ENCODE data around the gene EHBP1L1. TPM values are rescaled to one million over a fixed set of nuclear protein-coding genes. Genes with fewer than 3 reads are reported as not detected.

EHBP1L1 gene
- total and polyA plus RNA-seq, 2 of the 13 experiments (the other 11 are each of a cell fraction or from before 2014, with no cell fraction given) = 8.3 to 10.6 TPM

- TF ChIP-seq MEIS1 (CRISPR knock-in tag; IDR thresholded peaks at IDR 0.05; ENCODE audit: borderline replicate concordance) (no peak), POLR2A (IDR thresholded peaks at IDR 0.05; ENCODE audit: insufficient read depth in 1 of 2, low read depth in 2 of 2, low read length in 2 of 2) (0 out of 4 replicates have a peak, but pooled peaks of 1 of the 2 experiments have one; percentile 1), RBFOX2 (IDR thresholded peaks at IDR 0.05; ENCODE audit: low read depth, low read length) (peak; percentile 60; the same call in 1 of the 2 replicates), AGO2 (optimal IDR thresholded peaks at IDR 0.05; ENCODE audit: low read depth, low read length) (peak; percentile 71), SOX5 (CRISPR knock-in tag; IDR thresholded peaks at IDR 0.05; ENCODE audit: borderline replicate concordance) (no peak)
- CTCF ChIA-PET (ENCODE audit: low intra/inter-chr PET ratio, low total read pairs) = no interaction called here
Observed at GRCh38 chr11:65619281-65619928, 43.6 kb downstream of the EHBP1L1 start.

DNA sequence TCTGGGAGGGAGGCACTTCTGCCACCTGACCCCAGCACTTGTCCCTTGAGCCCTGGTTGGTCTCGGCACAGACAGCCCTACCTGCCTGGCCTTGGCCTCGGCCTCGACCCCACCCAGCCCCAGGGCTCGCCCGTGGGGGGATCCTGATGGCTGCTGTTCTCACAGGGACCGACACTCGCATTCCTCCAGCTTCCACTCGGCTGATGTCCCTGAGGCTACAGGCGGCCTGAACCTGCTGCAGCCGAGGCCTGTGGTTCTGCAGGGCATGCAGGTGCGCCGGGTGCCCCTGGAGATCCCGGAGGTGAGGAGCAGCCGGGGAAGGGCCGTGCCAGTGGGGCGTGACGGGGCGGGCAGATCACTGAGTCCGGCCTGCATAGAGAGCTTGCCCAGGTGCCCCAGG lies 44.8 kb downstream of the EHBP1L1 start:
- BruUV-seq (replicated peaks) = no TSS peak
- WGBS (ENCODE audit: low lambda C conversion rate) = 98% methylated on average over 7 of the region's 19 CpGs
- in situ Hi-C loops (cut with HindIII; ENCODE audit: extremely low pct_ligation_motif_present, low pct_unique_long_range_greater_than_20kb) = no loop called here
- Histone ChIP-seq H3K4me1 (ENCODE audit: insufficient read depth, low read length) (peaks cover 20% of the 10 kb centered on the region), H2AFZ (ENCODE audit: low read length) (no peak overlapping the region), H4K20me1 (ENCODE audit: insufficient read depth, low read length) (0 out of 2 replicates have a peak, but pooled peaks cover 3% of the 10 kb centered on the region), H3K79me2 (ENCODE audit: insufficient read depth, low read length) (peaks cover 17% of the 10 kb centered on the region), H3K27ac (ENCODE audit: extremely low read length, insufficient read depth, low read length) (no peak overlapping the region), H3K36me3 (replicated peaks in 1 of 2; ENCODE audit: control insufficient read depth in 1 of 2, insufficient read depth in 2 of 2, low read length in 2 of 2) (peaks cover 25 to 64% of the 10 kb centered on the region in 2 experiments; a peak in 4 of 5 replicates), H3K9ac (ENCODE audit: insufficient read depth, low read depth, low read length) (no peak overlapping the region), H3K9me3 (ENCODE audit: low read length) (no peaks in the 10 kb centered on the region), H3K4me3 (replicated peaks in 1 of 3; ENCODE audit: insufficient read depth in 1 of 3, low read depth in 2 of 3, low read length in 3 of 3) (no peak overlapping the region), H3K27me3 (ENCODE audit: control insufficient read depth in 1 of 2, insufficient read depth in 2 of 2, low read length in 2 of 2) (no peaks in the 10 kb centered on the region; a peak in 1 of 5 replicates), H3K4me2 (ENCODE audit: low read depth, low read length) (no peak overlapping the region)
- TF ChIP-seq RBFOX2 (IDR thresholded peaks at IDR 0.05; ENCODE audit: low read depth, low read length) = peak; percentile 68
- 0 out of 2 replicates have a peak, but pooled peaks have one; percentile 19 for TF ChIP-seq SP2 (CRISPR knock-in tag; IDR thresholded peaks at IDR 0.05)
- TF ChIP-seq ZC3H13 (CRISPR knock-in tag; IDR thresholded peaks at IDR 0.05) = 0 out of 2 replicates have a peak, but pooled peaks have one; percentile 9
- TF ChIP-seq, protein P1, sequence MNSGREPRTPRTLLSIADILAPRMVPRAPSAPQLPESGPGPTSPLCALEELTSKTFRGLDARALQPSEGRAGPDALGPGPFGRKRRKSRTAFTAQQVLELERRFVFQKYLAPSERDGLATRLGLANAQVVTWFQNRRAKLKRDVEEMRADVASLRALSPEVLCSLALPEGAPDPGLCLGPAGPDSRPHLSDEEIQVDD (CRISPR knock-in tag; IDR thresholded peaks at IDR 0.05; ENCODE audit: borderline replicate concordance) = no peak
- TF ChIP-seq, protein P2, sequence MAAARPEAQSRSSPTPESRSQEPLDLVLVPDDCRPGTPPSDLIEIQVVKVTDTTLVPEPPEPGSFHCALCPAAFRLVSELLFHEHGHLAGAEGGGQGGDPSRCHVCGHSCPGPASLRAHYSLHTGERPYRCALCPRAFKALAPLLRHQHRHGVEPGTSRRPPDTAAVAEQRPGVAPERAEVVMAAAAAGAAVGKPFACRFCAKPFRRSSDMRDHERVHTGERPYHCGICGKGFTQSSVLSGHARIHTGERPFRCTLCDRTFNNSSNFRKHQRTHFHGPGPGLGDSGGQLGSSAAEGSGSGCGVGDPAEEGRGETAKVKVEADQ (CRISPR knock-in tag; IDR thresholded peaks at IDR 0.05; ENCODE audit: borderline replicate concordance) = no peak
- peak; percentile 92 for TF ChIP-seq AGO2 (optimal IDR thresholded peaks at IDR 0.05; ENCODE audit: low read depth, low read length)
- DNase-seq (ENCODE audit: low spot score) (no peak), ATAC-seq (no peak), FAIRE-seq (no peak)
- CTCF ChIA-PET (ENCODE audit: low intra/inter-chr PET ratio, low total read pairs) = no interaction called here
- POLR2A ChIA-PET = interaction anchor here (1.5 to 2.0 kb wide), 2 partner anchors 13 to 17 kb away, joined by 3 to 12 read pairs; partner anchors contain the start of gene SIPA1
- intact Hi-C loops (cut with micrococcal nuclease; ENCODE audit: unreplicated experiment) = no loop called here

More at GRCh38 chr11:65619281-65619928, 43.6 kb downstream of the EHBP1L1 start:
- Histone ChIP-seq H3K36me3 (replicated peaks in 1 of 2; ENCODE audit: control insufficient read depth in 1 of 2, insufficient read depth in 2 of 2, low read length in 2 of 2) (peaks cover 23 to 59% of the 10 kb centered on the region in 2 experiments; a peak in 4 of 5 replicates), H3K27me3 (ENCODE audit: control insufficient read depth in 1 of 2, insufficient read depth in 2 of 2, low read length in 2 of 2) (no peaks in the 10 kb centered on the region; a peak in 1 of 5 replicates), H2AFZ (ENCODE audit: low read length) (no peak overlapping the region), H4K20me1 (ENCODE audit: insufficient read depth, low read length) (0 out of 2 replicates have a peak, but pooled peaks cover 3% of the 10 kb centered on the region), H3K9me3 (ENCODE audit: low read length) (no peaks in the 10 kb centered on the region), H3K9ac (ENCODE audit: insufficient read depth, low read depth, low read length) (no peak overlapping the region), H3K4me3 (replicated peaks in 1 of 3; ENCODE audit: insufficient read depth in 1 of 3, low read depth in 2 of 3, low read length in 3 of 3) (no peak overlapping the region), H3K27ac (ENCODE audit: extremely low read length, insufficient read depth, low read length) (no peak overlapping the region), H3K79me2 (ENCODE audit: insufficient read depth, low read length) (peaks cover 22% of the 10 kb centered on the region), H3K4me2 (ENCODE audit: low read depth, low read length) (no peak overlapping the region), H3K4me1 (ENCODE audit: insufficient read depth, low read length) (peaks cover 20% of the 10 kb centered on the region)
- DNase-seq (ENCODE audit: low spot score) (no peak), ATAC-seq (no peak), FAIRE-seq (no peak)
- in situ Hi-C loops (cut with HindIII; ENCODE audit: extremely low pct_ligation_motif_present, low pct_unique_long_range_greater_than_20kb) = no loop called here
- intact Hi-C loops (cut with micrococcal nuclease; ENCODE audit: unreplicated experiment) = no loop called here
- no TSS peak for BruUV-seq (replicated peaks)
- 98% methylated on average over 17 of the region's 29 CpGs for WGBS (ENCODE audit: low lambda C conversion rate)
- POLR2A ChIA-PET = interaction anchor here (0.9 to 2.0 kb wide), 3 partner anchors 14 to 34 kb away, joined by 3 to 12 read pairs (median 4); partner anchors contain the start of gene SIPA1

Data from HepG2 (cell line).